ENCODE results near the gene TSBP1.
"Not testable (repeated sequence)": the region's sequence is repeated elsewhere in the genome, so short reads cannot be mapped to it uniquely, and the experiment has no call there.

Gene TSBP1

GRCh38 chr6:32375739-32376529 is 4.2 kb upstream of the TSBP1 start:
- no peak for DNase-seq (ENCODE audit: low read depth in 2 of 2)

DNA sequence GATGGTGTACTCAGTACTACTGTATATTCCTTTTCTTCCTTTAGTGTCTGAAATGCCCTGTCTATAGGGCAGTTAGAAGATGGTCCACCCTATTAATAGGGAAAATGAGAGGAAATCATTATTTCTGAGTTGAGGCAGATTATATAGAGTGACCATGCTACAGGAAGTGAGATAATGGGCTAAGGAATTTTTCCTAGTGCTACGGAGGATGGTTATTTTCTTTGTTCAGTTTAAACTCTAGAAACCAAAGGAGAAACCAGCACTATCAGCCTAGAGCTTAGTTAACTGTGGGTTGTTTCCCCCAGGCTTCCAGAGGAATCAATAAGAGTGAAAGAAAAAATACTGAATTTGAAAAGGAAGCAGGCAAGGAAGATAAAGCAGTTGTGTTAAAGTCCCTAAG is 474 bp downstream of the TSBP1 start:
- DNase-seq (ENCODE audit: low read depth in 2 of 2), result no peak

DNA sequence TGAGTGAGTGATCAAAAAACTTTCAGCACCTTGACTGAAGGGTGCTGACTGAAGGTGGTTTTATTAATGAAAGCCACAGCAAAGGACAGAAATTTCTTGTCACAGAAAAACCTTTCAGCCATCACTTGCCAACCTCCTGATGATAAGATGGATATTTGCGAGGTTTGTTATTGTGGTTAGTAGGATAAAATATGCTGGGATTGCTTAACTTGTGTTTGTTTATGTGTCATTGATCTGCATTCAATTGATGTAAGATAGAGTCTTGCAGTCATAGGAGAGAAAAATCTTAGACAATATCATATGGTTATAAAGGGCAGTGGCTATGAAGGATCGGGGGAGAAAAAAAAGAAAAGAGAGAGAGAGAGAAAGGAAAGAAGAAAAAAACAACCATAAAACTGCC is 1.2 kb downstream of the TSBP1 start:
- DNase-seq (ENCODE audit: low read depth in 2 of 2), result no peak

DNA sequence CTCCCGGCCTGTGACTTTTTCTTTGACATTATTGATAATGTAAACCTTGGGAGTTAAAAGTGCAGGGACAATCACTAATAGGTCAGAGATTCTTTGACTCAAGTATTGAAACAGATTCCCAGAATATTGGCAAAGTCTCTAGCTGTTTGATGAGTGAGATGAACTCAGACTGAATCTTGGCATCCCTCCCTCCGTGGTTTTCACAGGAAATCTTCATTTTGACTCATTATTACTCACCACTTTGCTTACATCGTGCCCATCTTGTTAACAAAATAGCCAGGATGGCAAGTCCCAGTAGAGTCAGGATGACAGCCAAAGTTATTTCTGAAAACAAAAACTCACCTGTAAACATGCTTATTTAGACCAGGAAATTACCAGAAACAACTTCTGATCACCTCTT is 2.0 kb downstream of the TSBP1 start:
- DNase-seq (ENCODE audit: low read depth in 2 of 2), result no peak

- DNase-seq (ENCODE audit: low read depth in 2 of 2), result no peak
Measured at GRCh38 chr6:32367644-32368043, 4.1 kb downstream of the TSBP1 start.

- not testable (repeated sequence) for DNase-seq (ENCODE audit: low read depth in 2 of 2)
Measured at GRCh38 chr6:32359225-32359624, 12.5 kb downstream of the TSBP1 start.

- not testable (repeated sequence) for DNase-seq (ENCODE audit: low read depth in 2 of 2)
Measured at GRCh38 chr6:32358548-32358947, 13.2 kb downstream of the TSBP1 start.

- DNase-seq (ENCODE audit: low read depth in 2 of 2), result no peak
Measured at GRCh38 chr6:32355018-32355417, 16.7 kb downstream of the TSBP1 start.

DNA sequence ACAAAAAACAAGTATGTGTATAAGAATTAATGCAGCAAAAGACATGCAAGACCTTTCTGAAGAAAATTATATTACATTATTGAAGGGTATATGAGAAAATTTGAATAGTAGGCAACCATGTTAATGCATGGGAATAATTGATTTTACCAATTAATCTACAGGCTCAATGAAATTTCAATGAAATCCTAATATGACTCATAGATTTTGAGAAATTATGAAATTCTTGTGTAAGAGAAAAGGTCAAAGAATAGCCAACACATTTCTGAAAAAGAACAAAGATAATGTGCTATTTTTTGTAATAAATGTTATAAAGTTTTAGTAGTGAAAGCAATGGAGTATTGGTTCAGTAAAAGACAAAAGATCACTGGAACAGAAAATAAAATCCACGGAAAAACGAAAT is 18.4 kb downstream of the TSBP1 start:
- DNase-seq (ENCODE audit: low read depth in 2 of 2), result no peak

GRCh38 chr6:32340242-32340641 is 31.5 kb downstream of the TSBP1 start:
- no peak for DNase-seq (ENCODE audit: low read depth in 2 of 2)

GRCh38 chr6:32337186-32337805 is 34.4 kb downstream of the TSBP1 start:
- no peak for DNase-seq (ENCODE audit: low read depth in 2 of 2)

DNA sequence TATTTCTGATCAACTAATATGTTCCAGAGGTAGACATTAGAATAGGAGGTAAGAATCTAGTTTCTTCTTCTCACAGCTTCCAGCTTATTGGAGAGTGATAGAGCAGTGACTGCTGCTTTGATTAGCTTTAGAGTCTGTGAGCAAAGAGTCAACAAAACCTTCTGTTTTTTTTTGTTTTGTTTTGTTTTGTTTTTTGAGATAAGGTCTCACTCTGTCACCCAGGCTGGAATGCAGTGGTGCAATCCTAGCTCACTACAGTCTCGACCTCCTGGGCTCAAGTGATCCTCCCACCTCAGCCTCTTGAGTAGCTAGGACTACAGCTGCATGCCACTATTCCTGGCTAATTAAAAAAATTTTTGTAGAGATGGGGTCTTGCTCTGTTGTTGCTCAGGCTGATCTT is 39.3 kb downstream of the TSBP1 start:
- DNase-seq (ENCODE audit: low read depth in 2 of 2), result no peak

DNA sequence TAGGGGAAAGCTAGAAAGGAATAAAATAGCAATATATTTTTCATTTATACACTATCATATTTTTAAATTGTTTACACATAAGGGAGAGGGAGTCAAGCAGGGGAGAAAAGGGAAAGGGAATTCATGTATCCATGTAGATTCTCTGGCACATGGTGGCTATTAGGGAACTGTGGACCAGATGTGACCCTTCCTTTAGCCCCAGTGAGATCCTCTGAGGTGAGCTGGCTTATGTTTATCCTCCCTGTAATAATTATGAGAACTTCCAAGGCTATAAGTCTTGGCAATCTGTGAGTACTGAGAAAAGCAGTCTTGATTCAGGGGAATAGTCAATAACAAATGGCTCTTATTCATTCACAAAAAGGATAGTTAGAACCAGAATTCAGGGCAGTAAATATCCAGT is 42.6 kb downstream of the TSBP1 start:
- DNase-seq (ENCODE audit: low read depth in 2 of 2), result no peak

DNA sequence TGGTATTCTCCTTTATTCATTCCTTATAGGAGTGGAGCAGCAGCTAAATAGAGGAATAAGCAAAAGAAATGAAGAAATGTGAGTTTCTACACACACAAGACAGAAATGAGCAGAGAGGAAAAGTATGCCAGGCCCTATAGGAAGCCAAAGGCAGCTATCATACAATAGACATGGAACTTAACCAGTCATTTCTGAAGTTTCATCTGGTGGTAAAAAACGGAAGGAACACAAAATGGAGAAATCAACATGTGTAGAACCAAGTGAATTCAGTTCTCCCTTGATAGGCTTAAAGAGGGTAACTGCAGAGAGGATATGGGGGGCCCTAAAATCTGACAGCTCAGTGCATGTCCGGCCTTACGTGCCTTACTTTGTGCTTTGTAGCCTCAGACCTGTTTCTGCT is 44.6 kb downstream of the TSBP1 start:
- DNase-seq (ENCODE audit: low read depth in 2 of 2), result no peak

- no peak for DNase-seq (ENCODE audit: low read depth in 2 of 2)
Measured at GRCh38 chr6:32318501-32318900, 53.2 kb downstream of the TSBP1 start.

- no peak for DNase-seq (ENCODE audit: low read depth in 2 of 2)
Measured at GRCh38 chr6:32317541-32317940, 54.2 kb downstream of the TSBP1 start.

DNA sequence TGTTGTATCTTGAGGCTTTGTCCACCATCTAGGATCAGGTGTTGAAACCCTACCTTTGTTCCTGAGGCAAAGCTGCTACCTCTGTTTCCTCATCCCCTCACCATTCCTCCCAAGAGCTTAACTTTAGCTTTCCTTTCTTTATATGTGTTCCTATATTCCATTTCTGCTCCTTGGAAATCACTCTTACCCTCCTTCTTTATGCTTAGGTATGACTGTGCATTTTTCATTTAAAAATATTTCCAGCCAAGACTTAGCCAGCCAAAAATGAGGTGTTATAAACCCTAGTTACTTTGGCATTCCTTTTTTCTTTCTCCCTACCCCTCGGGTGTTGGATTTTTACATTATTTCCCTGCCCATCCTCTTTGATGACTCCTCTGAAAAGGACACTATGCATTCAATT is 57.7 kb downstream of the TSBP1 start:
- DNase-seq (ENCODE audit: low read depth in 2 of 2), result no peak

DNA sequence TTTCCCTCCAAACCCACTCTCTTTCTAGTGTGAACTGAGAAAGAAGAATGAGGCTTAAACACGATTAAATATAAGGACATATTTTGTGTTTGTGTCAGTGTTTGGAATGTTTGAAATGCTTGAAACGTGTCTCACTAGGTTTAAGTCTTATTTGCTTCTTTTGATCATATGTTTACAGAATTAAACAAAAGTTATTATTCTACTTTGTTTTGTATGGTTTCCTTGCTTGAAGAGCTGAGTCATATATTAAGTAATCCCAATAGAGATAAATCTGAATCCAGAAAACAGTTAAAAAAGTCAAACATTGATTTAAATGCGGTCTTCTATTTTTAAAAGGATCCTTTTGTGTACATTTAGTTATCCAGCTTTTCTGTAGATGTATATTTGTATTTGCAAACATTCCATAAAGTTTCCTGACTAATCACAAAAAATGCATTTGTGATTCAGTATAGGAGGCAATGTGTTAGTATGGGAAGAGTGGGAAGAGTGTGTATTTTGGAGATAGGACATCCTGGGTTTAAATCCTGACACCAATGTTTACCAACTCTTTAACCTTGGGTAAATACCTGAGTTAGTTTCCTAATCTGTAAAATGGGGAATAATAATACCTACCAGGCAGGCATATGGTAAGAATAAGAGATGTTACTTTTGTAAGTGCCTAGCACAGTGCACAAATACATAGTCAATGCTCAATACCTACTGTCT is 72.9 kb downstream of the TSBP1 start:
- no peak for DNase-seq (ENCODE audit: low read depth in 2 of 2)

GRCh38 chr6:32294980-32295379 is 76.7 kb downstream of the TSBP1 start:
- DNase-seq (ENCODE audit: low read depth in 2 of 2), result not testable (repeated sequence)

DNA sequence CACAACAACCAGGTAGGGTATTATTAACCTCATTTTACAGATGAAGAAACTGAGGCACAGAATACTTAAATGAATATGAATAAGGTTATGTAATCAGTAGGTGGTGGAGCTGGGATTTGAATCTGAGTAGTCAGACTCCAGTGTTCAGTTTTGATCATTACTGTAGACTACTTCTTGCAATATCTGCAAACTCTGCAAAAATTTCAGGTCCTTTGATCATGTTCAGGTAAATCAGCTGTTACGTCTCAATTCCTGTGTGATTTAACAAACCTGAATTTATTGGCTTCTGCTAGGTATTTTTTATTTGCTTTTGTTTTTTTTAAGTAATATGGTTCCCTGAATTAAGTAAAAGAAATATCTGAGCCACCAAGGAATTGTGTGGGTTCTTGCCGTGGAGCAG is 77.1 kb downstream of the TSBP1 start:
- DNase-seq (ENCODE audit: low read depth in 2 of 2), result no peak

DNA sequence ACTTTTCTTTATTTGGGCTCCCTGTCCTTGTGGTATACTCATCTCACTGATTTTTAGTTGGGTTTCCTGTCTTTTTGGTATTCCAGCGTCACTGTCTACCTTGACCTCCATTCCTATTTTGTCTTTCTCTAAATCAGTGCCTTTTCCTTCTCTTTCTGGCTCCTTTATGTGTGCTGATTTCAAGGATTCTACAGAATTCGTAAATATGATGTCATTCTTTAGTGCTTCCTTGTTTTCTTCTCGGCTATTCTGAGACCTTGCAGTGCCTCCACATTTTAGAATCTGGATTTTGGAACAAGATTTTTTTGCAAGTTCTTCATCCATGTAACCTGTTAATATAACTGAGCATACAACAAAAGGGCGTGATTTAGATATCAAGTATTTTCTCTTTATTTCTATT is 78.0 kb downstream of the TSBP1 start:
- no peak for DNase-seq (ENCODE audit: low read depth in 2 of 2)

DNA sequence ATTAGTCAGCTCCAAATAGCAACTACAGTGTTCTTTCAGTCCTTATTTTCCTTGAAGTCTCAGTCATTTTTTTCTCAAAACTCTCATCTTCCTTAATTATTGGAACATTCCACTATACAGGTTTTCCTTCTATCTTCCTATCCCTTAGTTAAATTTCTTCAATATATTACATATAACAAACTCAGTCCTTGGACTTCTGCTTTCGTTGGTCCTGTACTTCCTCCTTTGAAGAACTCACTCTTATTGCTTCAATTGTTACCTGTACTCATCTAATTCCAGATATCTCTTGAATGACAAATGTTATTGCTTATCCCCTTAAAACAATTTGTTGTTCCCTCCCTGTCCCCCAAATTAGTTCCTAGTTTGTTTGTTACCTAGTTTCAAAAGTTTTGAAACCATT is 80.2 kb downstream of the TSBP1 start:
- no peak for DNase-seq (ENCODE audit: low read depth in 2 of 2)

DNA sequence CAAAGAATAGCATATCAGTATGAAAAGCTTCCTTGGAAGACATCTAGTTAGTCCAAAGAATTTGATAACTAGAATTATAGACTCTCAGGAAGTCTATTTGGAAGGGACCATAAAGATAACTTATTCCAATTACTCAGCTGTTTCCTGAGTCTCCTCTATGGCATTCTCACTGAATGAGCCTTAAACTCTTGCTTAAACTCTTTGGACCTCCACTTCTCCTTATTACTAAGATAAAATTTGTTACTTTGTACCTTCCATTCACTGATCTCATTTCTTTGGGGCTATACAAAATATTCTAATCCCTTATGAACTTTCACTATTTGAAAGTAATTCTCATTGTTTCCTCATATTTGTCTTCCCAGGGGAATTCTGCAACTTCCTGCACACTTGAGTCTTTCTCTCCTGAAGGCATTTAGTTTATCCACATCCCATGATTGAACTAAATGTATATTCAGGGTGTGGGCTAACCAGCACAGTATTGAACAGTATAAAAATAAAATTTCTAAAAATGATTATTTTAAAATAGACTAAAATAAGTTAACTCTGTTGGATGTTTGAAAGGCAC is 80.7 kb downstream of the TSBP1 start:
- no peak for DNase-seq (ENCODE audit: low read depth in 2 of 2)

All from stimulated activated CD4-positive, alpha-beta T cell treated with anti-CD3 and anti-CD28 coated beads, Interleukin-12 subunit alpha, Interleukin-12 subunit beta, amount 100 ng/mL, for 24 hours (primary cell).